ENCODE results near the gene ROBO2.

DNA sequence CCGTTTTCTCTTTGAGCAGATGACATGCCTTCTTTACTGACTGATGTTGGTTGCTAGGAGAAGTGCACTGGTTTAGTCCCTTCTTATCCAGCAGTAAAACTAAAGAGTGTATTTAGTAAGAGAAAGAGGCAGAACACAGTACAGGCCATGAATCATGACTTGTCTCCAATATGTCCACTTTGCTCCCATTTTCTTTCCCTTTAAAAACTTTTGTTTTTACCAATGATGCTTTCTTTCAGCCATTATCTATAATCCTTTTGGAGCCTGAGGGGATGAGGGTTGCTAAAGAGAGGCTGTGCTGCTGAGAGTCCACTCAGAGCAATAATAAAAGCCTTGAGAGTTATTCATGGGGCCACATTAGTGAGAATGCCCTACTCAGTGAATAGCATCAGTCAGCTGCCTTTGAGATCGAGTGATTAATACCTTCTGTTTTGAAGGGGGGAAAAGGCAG lies 12.2 kb downstream of the ROBO2 start:
- TF ChIP-seq, protein P1, sequence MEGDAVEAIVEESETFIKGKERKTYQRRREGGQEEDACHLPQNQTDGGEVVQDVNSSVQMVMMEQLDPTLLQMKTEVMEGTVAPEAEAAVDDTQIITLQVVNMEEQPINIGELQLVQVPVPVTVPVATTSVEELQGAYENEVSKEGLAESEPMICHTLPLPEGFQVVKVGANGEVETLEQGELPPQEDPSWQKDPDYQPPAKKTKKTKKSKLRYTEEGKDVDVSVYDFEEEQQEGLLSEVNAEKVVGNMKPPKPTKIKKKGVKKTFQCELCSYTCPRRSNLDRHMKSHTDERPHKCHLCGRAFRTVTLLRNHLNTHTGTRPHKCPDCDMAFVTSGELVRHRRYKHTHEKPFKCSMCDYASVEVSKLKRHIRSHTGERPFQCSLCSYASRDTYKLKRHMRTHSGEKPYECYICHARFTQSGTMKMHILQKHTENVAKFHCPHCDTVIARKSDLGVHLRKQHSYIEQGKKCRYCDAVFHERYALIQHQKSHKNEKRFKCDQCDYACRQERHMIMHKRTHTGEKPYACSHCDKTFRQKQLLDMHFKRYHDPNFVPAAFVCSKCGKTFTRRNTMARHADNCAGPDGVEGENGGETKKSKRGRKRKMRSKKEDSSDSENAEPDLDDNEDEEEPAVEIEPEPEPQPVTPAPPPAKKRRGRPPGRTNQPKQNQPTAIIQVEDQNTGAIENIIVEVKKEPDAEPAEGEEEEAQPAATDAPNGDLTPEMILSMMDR (IDR thresholded peaks at IDR 0.05): no peak
- TF ChIP-seq POLR2A (IDR thresholded peaks at IDR 0.05) (no peak), POLR2AphosphoS5 (IDR thresholded peaks at IDR 0.05) (no peak)
